ENCODE data around the gene CYFIP1.

The CYFIP1 gene

DNA sequence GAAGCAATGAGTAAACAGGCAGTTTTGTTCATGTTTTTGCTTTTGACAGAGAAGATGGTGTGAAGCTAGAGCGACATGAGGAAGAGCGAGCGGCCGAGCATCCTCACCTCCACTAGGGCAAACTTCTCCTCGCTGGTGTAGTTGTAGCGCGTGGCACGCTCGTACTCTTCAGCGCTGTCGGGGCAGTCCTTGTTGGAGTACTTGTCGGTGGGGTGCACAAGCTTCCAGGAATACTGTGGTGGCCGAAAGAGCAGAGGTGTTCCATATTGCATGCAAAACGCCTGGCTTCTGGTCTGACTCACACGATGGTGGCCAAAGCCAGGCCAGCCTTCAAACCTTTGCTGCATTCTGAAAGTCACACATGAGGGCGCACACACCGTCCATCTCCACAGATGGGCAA is 54.3 kb downstream of the CYFIP1 start:
- no peak for TF ChIP-seq POLR2AphosphoS5 (IDR thresholded peaks at IDR 0.05; ENCODE audit: low read depth)
- no peak for TF ChIP-seq GABPA (IDR thresholded peaks at IDR 0.05; ENCODE audit: low read depth)
- TF ChIP-seq SPI1 (IDR thresholded peaks at IDR 0.05; ENCODE audit: borderline replicate concordance, low read depth) = no peak
- TF ChIP-seq, protein P1, sequence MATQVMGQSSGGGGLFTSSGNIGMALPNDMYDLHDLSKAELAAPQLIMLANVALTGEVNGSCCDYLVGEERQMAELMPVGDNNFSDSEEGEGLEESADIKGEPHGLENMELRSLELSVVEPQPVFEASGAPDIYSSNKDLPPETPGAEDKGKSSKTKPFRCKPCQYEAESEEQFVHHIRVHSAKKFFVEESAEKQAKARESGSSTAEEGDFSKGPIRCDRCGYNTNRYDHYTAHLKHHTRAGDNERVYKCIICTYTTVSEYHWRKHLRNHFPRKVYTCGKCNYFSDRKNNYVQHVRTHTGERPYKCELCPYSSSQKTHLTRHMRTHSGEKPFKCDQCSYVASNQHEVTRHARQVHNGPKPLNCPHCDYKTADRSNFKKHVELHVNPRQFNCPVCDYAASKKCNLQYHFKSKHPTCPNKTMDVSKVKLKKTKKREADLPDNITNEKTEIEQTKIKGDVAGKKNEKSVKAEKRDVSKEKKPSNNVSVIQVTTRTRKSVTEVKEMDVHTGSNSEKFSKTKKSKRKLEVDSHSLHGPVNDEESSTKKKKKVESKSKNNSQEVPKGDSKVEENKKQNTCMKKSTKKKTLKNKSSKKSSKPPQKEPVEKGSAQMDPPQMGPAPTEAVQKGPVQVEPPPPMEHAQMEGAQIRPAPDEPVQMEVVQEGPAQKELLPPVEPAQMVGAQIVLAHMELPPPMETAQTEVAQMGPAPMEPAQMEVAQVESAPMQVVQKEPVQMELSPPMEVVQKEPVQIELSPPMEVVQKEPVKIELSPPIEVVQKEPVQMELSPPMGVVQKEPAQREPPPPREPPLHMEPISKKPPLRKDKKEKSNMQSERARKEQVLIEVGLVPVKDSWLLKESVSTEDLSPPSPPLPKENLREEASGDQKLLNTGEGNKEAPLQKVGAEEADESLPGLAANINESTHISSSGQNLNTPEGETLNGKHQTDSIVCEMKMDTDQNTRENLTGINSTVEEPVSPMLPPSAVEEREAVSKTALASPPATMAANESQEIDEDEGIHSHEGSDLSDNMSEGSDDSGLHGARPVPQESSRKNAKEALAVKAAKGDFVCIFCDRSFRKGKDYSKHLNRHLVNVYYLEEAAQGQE (IDR thresholded peaks at IDR 0.05; ENCODE audit: insufficient replicate concordance, low read depth) = no peak
- DNase-seq (ENCODE audit: low read depth in 1 of 2, low spot score in 1 of 2) = no peak
- Histone ChIP-seq H3K4me3 (replicated peaks; ENCODE audit: insufficient read depth, low read length) (no peak overlapping the region), H3K27me3 (ENCODE audit: insufficient read depth, poor library complexity, severe bottlenecking) (no peaks in the 10 kb centered on the region), H3K27ac (replicated peaks) (no peak overlapping the region)

DNA sequence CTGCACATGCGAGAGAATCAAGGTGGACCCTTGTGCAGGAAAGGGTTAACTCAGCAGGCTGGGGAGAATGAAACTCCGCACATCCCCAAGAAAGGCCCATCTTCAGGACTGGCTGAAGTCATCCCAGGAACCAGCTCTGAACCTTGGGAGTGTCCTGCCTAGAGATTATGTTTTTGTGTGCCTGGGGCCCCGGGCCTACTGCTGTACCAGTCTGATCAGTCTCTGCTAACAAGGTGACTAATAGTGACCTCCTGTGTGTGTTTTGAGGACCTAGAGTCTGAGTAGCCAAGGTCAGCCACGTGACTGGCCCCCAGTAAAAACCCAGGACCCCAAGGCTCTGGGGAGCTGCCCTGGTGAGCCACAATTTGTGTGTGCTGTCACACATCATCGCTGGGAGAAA is 58.2 kb downstream of the CYFIP1 start:
- Histone ChIP-seq H3K27ac (replicated peaks) (no peak overlapping the region), H3K27me3 (ENCODE audit: insufficient read depth, poor library complexity, severe bottlenecking) (no peaks in the 10 kb centered on the region), H3K4me3 (replicated peaks; ENCODE audit: insufficient read depth, low read length) (no peak overlapping the region)
- DNase-seq (ENCODE audit: low read depth in 1 of 2, low spot score in 1 of 2) = no peak
- no peak for TF ChIP-seq GABPA (IDR thresholded peaks at IDR 0.05; ENCODE audit: low read depth)
- TF ChIP-seq, protein P1 (IDR thresholded peaks at IDR 0.05; ENCODE audit: insufficient replicate concordance, low read depth) = no peak
- TF ChIP-seq, protein P2, sequence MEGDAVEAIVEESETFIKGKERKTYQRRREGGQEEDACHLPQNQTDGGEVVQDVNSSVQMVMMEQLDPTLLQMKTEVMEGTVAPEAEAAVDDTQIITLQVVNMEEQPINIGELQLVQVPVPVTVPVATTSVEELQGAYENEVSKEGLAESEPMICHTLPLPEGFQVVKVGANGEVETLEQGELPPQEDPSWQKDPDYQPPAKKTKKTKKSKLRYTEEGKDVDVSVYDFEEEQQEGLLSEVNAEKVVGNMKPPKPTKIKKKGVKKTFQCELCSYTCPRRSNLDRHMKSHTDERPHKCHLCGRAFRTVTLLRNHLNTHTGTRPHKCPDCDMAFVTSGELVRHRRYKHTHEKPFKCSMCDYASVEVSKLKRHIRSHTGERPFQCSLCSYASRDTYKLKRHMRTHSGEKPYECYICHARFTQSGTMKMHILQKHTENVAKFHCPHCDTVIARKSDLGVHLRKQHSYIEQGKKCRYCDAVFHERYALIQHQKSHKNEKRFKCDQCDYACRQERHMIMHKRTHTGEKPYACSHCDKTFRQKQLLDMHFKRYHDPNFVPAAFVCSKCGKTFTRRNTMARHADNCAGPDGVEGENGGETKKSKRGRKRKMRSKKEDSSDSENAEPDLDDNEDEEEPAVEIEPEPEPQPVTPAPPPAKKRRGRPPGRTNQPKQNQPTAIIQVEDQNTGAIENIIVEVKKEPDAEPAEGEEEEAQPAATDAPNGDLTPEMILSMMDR (IDR thresholded peaks at IDR 0.05; ENCODE audit: insufficient read depth, low read length) = no peak
- TF ChIP-seq POLR2AphosphoS5 (IDR thresholded peaks at IDR 0.05; ENCODE audit: low read depth) = no peak
- TF ChIP-seq SPI1 (IDR thresholded peaks at IDR 0.05; ENCODE audit: borderline replicate concordance, low read depth) = no peak

DNA sequence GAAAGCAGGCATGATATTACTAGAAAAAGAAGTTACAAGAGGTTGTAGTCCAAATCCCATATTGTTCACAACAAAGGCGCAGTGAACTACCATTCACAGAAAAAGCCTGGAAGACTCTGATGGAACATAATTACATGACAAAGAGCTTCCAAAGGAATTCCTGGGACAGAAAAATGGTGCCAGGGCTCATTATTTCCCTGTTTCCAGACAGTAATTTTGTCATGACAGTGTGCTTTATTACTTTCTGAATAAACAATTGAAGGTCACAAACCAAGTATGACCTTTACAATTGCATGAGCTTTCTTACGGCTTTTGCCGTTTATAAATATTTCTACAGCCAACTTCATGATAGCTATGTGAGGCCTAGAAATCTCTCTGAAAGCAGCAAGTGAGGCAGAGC is 61.0 kb downstream of the CYFIP1 start:
- no peak overlapping the region for H3K4me3 ChIP-seq (replicated peaks; ENCODE audit: insufficient read depth, low read length)
- no peaks in the 10 kb centered on the region for H3K27me3 ChIP-seq (ENCODE audit: insufficient read depth, poor library complexity, severe bottlenecking)
- DNase-seq (ENCODE audit: low read depth in 1 of 2, low spot score in 1 of 2) = no peak
- H3K27ac ChIP-seq (replicated peaks) = no peak overlapping the region
- TF ChIP-seq, protein P2 (IDR thresholded peaks at IDR 0.05; ENCODE audit: insufficient read depth, low read length) = no peak
- no peak for TF ChIP-seq GABPA (IDR thresholded peaks at IDR 0.05; ENCODE audit: low read depth)
- TF ChIP-seq, protein P1 (IDR thresholded peaks at IDR 0.05; ENCODE audit: insufficient replicate concordance, low read depth) = no peak
- TF ChIP-seq SPI1 (IDR thresholded peaks at IDR 0.05; ENCODE audit: borderline replicate concordance, low read depth) = no peak
- TF ChIP-seq POLR2AphosphoS5 (IDR thresholded peaks at IDR 0.05; ENCODE audit: low read depth) = no peak

Measured in HL-60 (cell line).